Keratinocyte (primary cell): ENCODE data around the gene APH1B. TPM values are rescaled to one million over a fixed set of nuclear protein-coding genes. Genes with fewer than 3 reads are reported as not detected.

Source experiments
- DNase-seq: peaks from one replicate; pipeline ENCODE4 v3.0.0-alpha.2; 2011; ENCODE audit warnings: low read depth, missing footprints, low spot score
- FAIRE-seq: peaks from 2 replicates; lab custom pipeline; 2011; peaks lifted over from hg19 to GRCh38; lab: Jason Lieb, UNC
- H2AFZ ChIP-seq: 2 replicates; pipeline ENCODE4 v1.6.0; 2012; ENCODE audit warnings: low read length, control low read depth, inconsistent platforms; ENCODE audit not compliant: control insufficient read depth
- H3K27ac ChIP-seq: 2 replicates; pipeline ENCODE4 v1.5.1; 2011; ENCODE audit warnings: low read length; ENCODE audit not compliant: control insufficient read depth, insufficient read depth
- H3K27me3 ChIP-seq: 3 replicates; pipeline ENCODE4 v1.6.0; 2011; ENCODE audit warnings: low read length; ENCODE audit not compliant: control insufficient read depth, insufficient read depth; ENCODE audit errors: extremely low read depth
- H3K36me3 ChIP-seq, 2 experiments: 2 replicates in 1 of 2; 3 replicates in 1 of 2; pipeline ENCODE4 v1.5.1; 2011; ENCODE audit warnings: low read length in 2 of 2, mild to moderate bottlenecking in 1 of 2; ENCODE audit not compliant: control insufficient read depth in 2 of 2, insufficient read depth in 2 of 2; ENCODE audit errors: extremely low read depth in 1 of 2
- H3K4me1 ChIP-seq: 3 replicates; pipeline ENCODE4 v1.5.1; 2011; ENCODE audit warnings: low read length; ENCODE audit not compliant: control insufficient read depth, insufficient read depth; ENCODE audit errors: extremely low read depth
- H3K4me2 ChIP-seq: 3 replicates; pipeline ENCODE4 v1.6.0; 2011; ENCODE audit warnings: low read depth, low read length; ENCODE audit not compliant: control insufficient read depth, insufficient read depth; ENCODE audit errors: extremely low read depth
- H3K4me3 ChIP-seq, 3 experiments: fragments of 200-600 bp in 1 of 3; sonication (generic) in 1 of 3; 2 replicates in 2 of 3; 3 replicates in 1 of 3; pipeline ENCODE4 v1.5.1; 2011 to 2016; ENCODE audit warnings: low read length in 3 of 3, mild to moderate bottlenecking in 3 of 3, control low read depth in 2 of 3, inconsistent platforms in 1 of 3, low read depth in 1 of 3, mixed read lengths in 1 of 3, mixed run types in 1 of 3, moderate library complexity in 1 of 3; ENCODE audit not compliant: control insufficient read depth in 2 of 3, insufficient read depth in 2 of 3; ENCODE audit errors: extremely low read depth in 1 of 3
- H3K79me2 ChIP-seq: 2 replicates; pipeline ENCODE4 v1.6.0; 2012; ENCODE audit warnings: low read length; ENCODE audit not compliant: control insufficient read depth, insufficient read depth
- H3K9ac ChIP-seq: 3 replicates; pipeline ENCODE4 v1.6.0; 2011; ENCODE audit warnings: low read length; ENCODE audit not compliant: control insufficient read depth, insufficient read depth; ENCODE audit errors: extremely low read depth
- H3K9me1 ChIP-seq: 3 replicates; pipeline ENCODE4 v1.6.0; 2011; ENCODE audit warnings: low read length; ENCODE audit not compliant: control insufficient read depth, insufficient read depth; ENCODE audit errors: extremely low read depth
- H3K9me3 ChIP-seq: 2 replicates; pipeline ENCODE4 v1.5.1; 2012; ENCODE audit warnings: low read depth, low read length; ENCODE audit not compliant: control insufficient read depth
- H4K20me1 ChIP-seq: 3 replicates; pipeline ENCODE4 v1.6.0; 2011; ENCODE audit warnings: low read length; ENCODE audit not compliant: control insufficient read depth, insufficient read depth; ENCODE audit errors: extremely low read depth
- CTCF ChIP-seq, 3 experiments: IDR thresholded peaks in 1 of 3; conservative IDR thresholded peaks in 1 of 3; optimal IDR thresholded peaks in 1 of 3; 2 replicates in 2 of 3; 3 replicates in 1 of 3; pipeline versions ENCODE3 to v1.5.1; 2011; ENCODE audit warnings: low read length in 3 of 3, mild to moderate bottlenecking in 3 of 3, moderate library complexity in 2 of 3, control low read depth in 1 of 3, inconsistent platforms in 1 of 3; ENCODE audit not compliant: insufficient read depth in 2 of 3; ENCODE audit errors: extremely low read depth in 1 of 3
- EZH2 ChIP-seq: IDR thresholded peaks from one replicate; pipeline ENCODE4 v1.6.1; 2012; ENCODE audit warnings: inconsistent platforms, mild to moderate bottlenecking, low read length, moderate library complexity
- dilution Hi-C: fragments of 300-500 bp; cut with MboI; formaldehyde crosslinking; loops from one replicate; pipeline ENCODE4 v1.7.0; 2020; ENCODE audit warnings: low sequenced_read_pairs; ENCODE audit not compliant: extremely low pct_ligation_motif_present
- polyA plus RNA-seq, 5 experiments: library from polyadenylated mRNA; depleted of rRNA in 3 of 5; stranded (reverse) in 3 of 5; stranded (forward) in 1 of 5; unstranded in 1 of 5; fragments of >200 nt; gene quantifications; 1 replicate in 1 of 5; 2 replicates in 3 of 5; 3 replicates in 1 of 5; pipeline versions ENCODE4 v1.2.1 to v1.2.3, GENCODE V29; 2011 to 2012; ENCODE audit warnings: missing spikeins in 2 of 5, low read depth in 1 of 5, low replicate concordance in 1 of 5

The APH1B gene
- polyA plus RNA-seq, 1 donor (not counting 4 experiments of a cell fraction or from before 2014, with no cell fraction given) = 7.0 TPM

DNA sequence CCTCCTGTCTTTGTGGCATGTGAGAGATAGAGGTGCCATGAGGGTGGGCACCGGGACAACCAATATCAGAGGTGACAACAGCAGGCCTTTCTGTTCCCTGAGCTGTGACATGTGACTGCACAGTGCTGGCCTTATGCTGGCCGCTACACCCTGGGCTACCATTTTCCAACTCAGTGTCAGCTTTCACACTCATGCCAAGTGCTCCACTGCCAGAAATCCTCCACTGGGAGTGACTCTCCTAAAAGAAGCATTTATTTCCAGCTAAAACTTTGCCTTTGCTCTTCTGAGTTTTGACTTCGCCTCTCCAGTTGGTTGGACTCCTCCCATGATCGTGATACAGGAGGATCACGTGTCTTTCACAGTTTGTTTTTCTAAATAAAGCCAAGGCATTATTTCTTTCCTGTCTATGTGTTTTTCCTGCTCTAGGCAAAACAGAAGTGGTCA lies 72.8 kb downstream of the APH1B start:
- Histone ChIP-seq H3K36me3 (peaks cover 4 to 9% of the 10 kb centered on the region in 2 experiments), H4K20me1 (no peaks in the 10 kb centered on the region), H3K9ac (no peak overlapping the region), H3K4me2 (peak overlapping the region; percentile 26), H3K9me3 (no peaks in the 10 kb centered on the region), H2AFZ (no peak overlapping the region), H3K27ac (peak overlapping the region; percentile 1), H3K27me3 (no peaks in the 10 kb centered on the region), H3K79me2 (peaks cover 4% of the 10 kb centered on the region), H3K4me1 (peaks cover 68% of the 10 kb centered on the region), H3K9me1 (peaks cover 9% of the 10 kb centered on the region), H3K4me3 (no peak overlapping the region)
- dilution Hi-C loops = no loop called here
- DNase-seq (no peak), FAIRE-seq (peak; percentile 5)
- TF ChIP-seq EZH2 (no peak), CTCF (optimal IDR thresholded peaks at IDR 0.05 in 1 of 3, IDR thresholded peaks at IDR 0.05 in 1 of 3, conservative IDR thresholded peaks at IDR 0.05 in 1 of 3; ENCODE audit: extremely low read depth in 1 of 3, insufficient read depth in 2 of 3, low read length in 3 of 3) (no peak)

GRCh38 chr15:63351170-63351569 lies 73.8 kb downstream of the APH1B start:
- Histone ChIP-seq H3K4me1 (peaks cover 64% of the 10 kb centered on the region), H3K36me3 (peaks cover under 1 to 6% of the 10 kb centered on the region in 2 experiments), H4K20me1 (no peaks in the 10 kb centered on the region), H3K79me2 (peaks cover 4% of the 10 kb centered on the region), H3K9me3 (no peaks in the 10 kb centered on the region), H3K27ac (no peak overlapping the region), H3K9ac (no peak overlapping the region), H3K27me3 (no peaks in the 10 kb centered on the region), H2AFZ (no peak overlapping the region), H3K4me3 (no peak overlapping the region), H3K9me1 (peaks cover 9% of the 10 kb centered on the region), H3K4me2 (peak overlapping the region; percentile 7)
- dilution Hi-C loops = no loop called here
- FAIRE-seq = no peak
- no peak for TF ChIP-seq CTCF (optimal IDR thresholded peaks at IDR 0.05 in 1 of 3, IDR thresholded peaks at IDR 0.05 in 1 of 3, conservative IDR thresholded peaks at IDR 0.05 in 1 of 3; ENCODE audit: extremely low read depth in 1 of 3, insufficient read depth in 2 of 3, low read length in 3 of 3)
- no peak for TF ChIP-seq EZH2
- no peak for DNase-seq
